HCT116 (cell line): Measurements from ENCODE around the gene SEMA4D. TPM values are rescaled to one million over a fixed set of nuclear protein-coding genes. Genes with fewer than 3 reads are reported as not detected.

Experiments
- ATAC-seq: fragments of 200-7000 bp; cut with Tn5 transposase; 2 replicates; pipeline ENCODE4 v1.9.1; 2020; ENCODE audit warnings: mild to moderate bottlenecking, moderate library complexity
- BruUV-seq: library from RNA; stranded (reverse); fragments of 400-500 nt; replicated peaks from 2 replicates; lab custom pipeline; 2021; lab: Mats Ljungman, UMichigan
- CTCF ChIA-PET: fragments of 300-600 bp; sonication (Branson Sonifier 250); formaldehyde crosslinking; loops from one replicate; lab custom pipeline; 2021; ENCODE audit warnings: antibody characterized with exemption; lab: Charles Lee
- POLR2A ChIA-PET: fragments of 300-600, 350-600 bp; sonication (Branson Sonifier 250); formaldehyde crosslinking; loops from one replicate; lab custom pipeline; 2021; ENCODE audit warnings: antibody characterized with exemption; lab: Charles Lee
- RAD21 ChIA-PET, 2 experiments: fragments of 300-600 bp; sonication (Branson Sonifier 250); formaldehyde crosslinking; loops; one replicate each; lab custom pipeline; 2023; ENCODE audit warnings: low total read pairs in 2 of 2; ENCODE audit not compliant: uncharacterized antibody in 2 of 2, unreplicated experiment in 2 of 2, low non-redundant PET in 1 of 2; lab: Charles Lee
- DNase-seq: peaks from one replicate; pipeline ENCODE4 v3.0.0-alpha.2; 2010; ENCODE audit warnings: low read depth, low spot score
- H2AFZ ChIP-seq: fragments of 200-600 bp; shearing (Covaris generic), sonication (generic); 2 replicates; pipeline ENCODE4 v1.6.1; 2017; ENCODE audit warnings: low read depth, mixed run types, mixed read lengths, antibody characterized with exemption, low read length; ENCODE audit not compliant: poor library complexity, severe bottlenecking
- H3K27ac ChIP-seq: 2 replicates; pipeline ENCODE4 v1.5.1; 2012; ENCODE audit warnings: low read depth, low read length
- H3K27me3 ChIP-seq: fragments of 200-600 bp; sonication (generic); 2 replicates; pipeline ENCODE4 v1.6.1; 2016; ENCODE audit warnings: mixed run types, low read length, mixed read lengths; ENCODE audit not compliant: insufficient read depth
- H3K36me3 ChIP-seq, 2 experiments: fragments of 200-500 bp in 1 of 2; fragments of 200-600 bp in 1 of 2; sonication (Bioruptor generic) in 1 of 2; sonication (generic) in 1 of 2; 2 replicates each; pipeline versions ENCODE4 v1.5.1 to v1.6.1; 2014 to 2016; ENCODE audit warnings: low read length in 2 of 2, inconsistent platforms in 1 of 2, mixed read lengths in 1 of 2, mixed run types in 1 of 2; ENCODE audit not compliant: insufficient read depth in 2 of 2, control insufficient read depth in 1 of 2
- H3K4me1 ChIP-seq, 2 experiments: fragments of 200-600 bp in 1 of 2; sonication (generic) in 1 of 2; 2 replicates each; pipeline versions ENCODE4 v1.5.1 to v1.6.1; 2012 to 2017; ENCODE audit warnings: low read length in 2 of 2, inconsistent platforms in 1 of 2, mild to moderate bottlenecking in 1 of 2, mixed read lengths in 1 of 2, mixed run types in 1 of 2, moderate library complexity in 1 of 2; ENCODE audit not compliant: insufficient read depth in 2 of 2, control insufficient read depth in 1 of 2
- H3K4me2 ChIP-seq: fragments of 200-600 bp; sonication (generic); 2 replicates; pipeline ENCODE4 v1.6.1; 2017; ENCODE audit warnings: mixed run types, low read length, mixed read lengths
- H3K4me3 ChIP-seq, 2 experiments: fragments of 200-600 bp in 1 of 2; sonication (generic) in 1 of 2; replicated peaks in 1 of 2; 2 replicates each; pipeline ENCODE4 v1.5.1; 2011 to 2016; ENCODE audit warnings: low read length in 2 of 2, control low read depth in 1 of 2, low read depth in 1 of 2, mild to moderate bottlenecking in 1 of 2, mixed read lengths in 1 of 2, mixed run types in 1 of 2
- H3K79me2 ChIP-seq: fragments of 200-600 bp; sonication (generic); 2 replicates; pipeline ENCODE4 v1.6.1; 2017; ENCODE audit warnings: mild to moderate bottlenecking, mixed run types, low read length, moderate library complexity, mixed read lengths; ENCODE audit not compliant: insufficient read depth
- H3K9ac ChIP-seq: fragments of 200-600 bp; sonication (generic); 2 replicates; pipeline ENCODE4 v1.6.1; 2016; ENCODE audit warnings: low read length, mixed read lengths
- H3K9me2 ChIP-seq: fragments of 200-600 bp; sonication (generic), shearing (Covaris generic); 2 replicates; pipeline ENCODE4 v1.6.1; 2017; ENCODE audit warnings: mixed run types, mild to moderate bottlenecking, moderate library complexity; ENCODE audit not compliant: insufficient read depth
- H3K9me3 ChIP-seq, 2 experiments: fragments of 200-500 bp in 1 of 2; fragments of 200-600 bp in 1 of 2; sonication (Bioruptor generic) in 1 of 2; sonication (generic) in 1 of 2; 2 replicates each; pipeline ENCODE4 v1.6.1; 2014 to 2017; ENCODE audit warnings: low read length in 2 of 2, mixed read lengths in 2 of 2, inconsistent platforms in 1 of 2, low read depth in 1 of 2, mild to moderate bottlenecking in 1 of 2, mixed run types in 1 of 2, moderate library complexity in 1 of 2; ENCODE audit not compliant: control insufficient read depth in 1 of 2, insufficient read depth in 1 of 2
- H4K20me1 ChIP-seq: fragments of 200-600 bp; sonication (generic), shearing (Covaris generic); 2 replicates; pipeline ENCODE4 v1.6.1; 2017; ENCODE audit warnings: mixed run types, mild to moderate bottlenecking, moderate library complexity; ENCODE audit not compliant: insufficient read depth
- CBX3 ChIP-seq: IDR thresholded peaks from 2 replicates; pipeline ENCODE4 v1.6.1; 2012; ENCODE audit warnings: low read depth
- CEBPB ChIP-seq: IDR thresholded peaks from 2 replicates; pipeline ENCODE4 v1.6.1; 2012; ENCODE audit warnings: low read depth
- EGR1 ChIP-seq: IDR thresholded peaks from 2 replicates; pipeline ENCODE4 v1.6.1; 2012; ENCODE audit warnings: low read depth
- ELF1 ChIP-seq: IDR thresholded peaks from 2 replicates; pipeline ENCODE4 v1.6.1; 2012; ENCODE audit warnings: low read depth, borderline replicate concordance
- EZH2 ChIP-seq: fragments of 200-600 bp; sonication (generic); IDR thresholded peaks from 2 replicates; pipeline ENCODE4 v1.6.1; 2017; ENCODE audit warnings: antibody characterized with exemption, mixed run types
- EZH2phosphoT487 ChIP-seq: fragments of 200-600 bp; IDR thresholded peaks from 2 replicates; pipeline ENCODE4 v1.6.1; 2018; ENCODE audit warnings: antibody characterized with exemption, borderline replicate concordance
- FOSL1 ChIP-seq: IDR thresholded peaks from 2 replicates; pipeline ENCODE4 v1.6.1; 2012; ENCODE audit warnings: low read depth
- JUND ChIP-seq: IDR thresholded peaks from 2 replicates; pipeline ENCODE4 v1.6.1; 2012
- POLR2AphosphoS5 ChIP-seq: IDR thresholded peaks from 2 replicates; pipeline ENCODE4 v1.6.1; 2011; ENCODE audit warnings: mild to moderate bottlenecking, low read depth, low read length, moderate library complexity
- RAD21 ChIP-seq: IDR thresholded peaks from 2 replicates; pipeline ENCODE4 v1.6.1; 2012; ENCODE audit warnings: low read depth, mild to moderate bottlenecking
- SIN3A ChIP-seq: IDR thresholded peaks from 2 replicates; pipeline ENCODE4 v1.6.1; 2012; ENCODE audit warnings: low read depth
- SRF ChIP-seq: IDR thresholded peaks from 2 replicates; pipeline ENCODE4 v1.6.1; 2012; ENCODE audit warnings: low read depth
- TCF7L2 ChIP-seq: IDR thresholded peaks from 2 replicates; pipeline ENCODE4 v1.7.0; 2011; ENCODE audit warnings: borderline replicate concordance, inconsistent platforms; ENCODE audit not compliant: insufficient read depth, insufficient read length; ENCODE audit errors: extremely low read depth
- YY1 ChIP-seq: IDR thresholded peaks from 2 replicates; pipeline ENCODE4 v1.6.1; 2011; ENCODE audit warnings: low read length, low read depth, moderate library complexity, mild to moderate bottlenecking; ENCODE audit not compliant: insufficient replicate concordance; ENCODE audit errors: extremely low read depth
- ZFX ChIP-seq: fragments of 450-650 bp; IDR thresholded peaks from 2 replicates; pipeline ENCODE4 v1.6.1; 2017
- ZNF274 ChIP-seq: fragments of 200-500 bp; sonication (Bioruptor generic); IDR thresholded peaks from 2 replicates; pipeline ENCODE4 v1.6.1; 2014; ENCODE audit warnings: mild to moderate bottlenecking, low read depth, low read length, inconsistent platforms
- intact Hi-C: fragments of 100-400 bp; cut with micrococcal nuclease; formaldehyde crosslinking; loops from 2 replicates; pipeline ENCODE4 v1.10.0; 2022
- total RNA-seq: library from RNA; stranded (reverse); gene quantifications from one replicate; pipeline ENCODE4 v1.2.1, GENCODE V29; 2021; ENCODE audit not compliant: unreplicated experiment
- TF ChIP-seq, protein P1 (sequence below): IDR thresholded peaks from 2 replicates; pipeline ENCODE4 v1.6.1; 2012
- TF ChIP-seq, protein P2 (sequence below): IDR thresholded peaks from 2 replicates; pipeline ENCODE4 v1.6.1; 2012
- TF ChIP-seq, protein P3 (sequence below): IDR thresholded peaks from 2 replicates; pipeline ENCODE4 v1.6.1; 2011; ENCODE audit warnings: mild to moderate bottlenecking, low read length, moderate library complexity; ENCODE audit not compliant: insufficient replicate concordance; ENCODE audit errors: extremely low read depth
- TF ChIP-seq, protein P4 (sequence below): IDR thresholded peaks from 2 replicates; pipeline ENCODE4 v1.6.1; 2012; ENCODE audit warnings: low read depth

SEMA4D gene
- total RNA-seq, 1 experiment from 2014 or later = 32.0 TPM

DNA sequence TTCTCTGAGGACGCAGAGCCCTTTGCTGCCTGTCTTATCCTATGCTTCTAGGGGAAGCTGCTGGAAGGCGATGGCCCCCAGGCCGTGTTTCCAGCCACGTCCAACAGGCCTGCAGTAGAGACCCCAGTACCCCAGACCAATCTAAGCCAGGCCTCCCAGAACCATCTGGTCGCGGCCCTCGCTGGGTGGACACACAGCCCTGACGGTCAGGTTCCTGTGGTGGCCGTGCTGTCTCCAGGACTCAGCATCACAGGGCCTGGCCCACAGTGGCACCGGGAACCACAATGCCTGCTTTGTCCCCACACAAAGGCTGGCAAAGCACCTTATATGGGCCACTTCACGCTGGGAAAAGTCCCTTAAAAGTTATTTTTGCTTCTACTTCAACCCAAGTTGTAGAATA is 44.5 kb downstream of the SEMA4D start (continued):
- TF ChIP-seq YY1 (no peak), EZH2phosphoT487 (no peak), RAD21 (no peak), ZNF274 (no peak), JUND (no peak), ZFX (no peak), EGR1 (no peak), EZH2 (no peak), CEBPB (no peak)
- TF ChIP-seq, protein P1, sequence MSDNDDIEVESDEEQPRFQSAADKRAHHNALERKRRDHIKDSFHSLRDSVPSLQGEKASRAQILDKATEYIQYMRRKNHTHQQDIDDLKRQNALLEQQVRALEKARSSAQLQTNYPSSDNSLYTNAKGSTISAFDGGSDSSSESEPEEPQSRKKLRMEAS = no peak
- TF ChIP-seq, all 23 proteins: peak for 0

DNA sequence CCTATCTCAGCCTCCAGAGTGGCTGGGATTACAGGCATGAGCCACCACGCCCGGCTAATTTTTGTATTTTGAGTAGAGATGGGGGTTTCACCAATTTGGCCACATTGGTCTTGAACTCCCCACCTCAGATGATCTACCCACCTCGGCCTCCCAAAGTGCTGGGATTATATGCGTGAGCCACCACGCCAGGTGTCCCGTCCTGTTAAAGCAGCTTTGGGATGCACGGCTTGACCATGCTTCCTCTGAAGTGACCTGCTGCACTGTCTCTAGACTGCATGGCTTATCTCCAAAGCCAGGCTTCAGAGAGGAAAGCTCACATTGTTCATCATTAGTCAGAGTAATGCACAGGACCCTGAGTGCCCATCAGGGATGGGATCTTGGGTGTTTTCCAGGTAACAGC is 45.4 kb downstream of the SEMA4D start:
- RAD21 ChIA-PET = no interaction called here
- no peak overlapping the region for H3K27ac ChIP-seq
- CTCF ChIA-PET = no interaction called here
- no peaks in the 10 kb centered on the region for H3K9me3 ChIP-seq
- H4K20me1 ChIP-seq = no peaks in the 10 kb centered on the region
- H3K36me3 ChIP-seq = no peaks in the 10 kb centered on the region
- no peak overlapping the region for H3K4me2 ChIP-seq
- no peak for DNase-seq
- no TSS peak for BruUV-seq
- H3K4me1 ChIP-seq = no peaks in the 10 kb centered on the region
- no peak overlapping the region for H3K4me3 ChIP-seq
- H3K9me2 ChIP-seq = no peaks in the 10 kb centered on the region
- no peaks in the 10 kb centered on the region for H3K27me3 ChIP-seq
- H3K79me2 ChIP-seq = no peaks in the 10 kb centered on the region; the same call in 1 of the 2 replicates
- ATAC-seq = no peak
- no peak overlapping the region for H2AFZ ChIP-seq
- intact Hi-C loops = no loop called here
- POLR2A ChIA-PET = no interaction called here
- H3K9ac ChIP-seq = no peak overlapping the region
- TF ChIP-seq, protein P2, sequence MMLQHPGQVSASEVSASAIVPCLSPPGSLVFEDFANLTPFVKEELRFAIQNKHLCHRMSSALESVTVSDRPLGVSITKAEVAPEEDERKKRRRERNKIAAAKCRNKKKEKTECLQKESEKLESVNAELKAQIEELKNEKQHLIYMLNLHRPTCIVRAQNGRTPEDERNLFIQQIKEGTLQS = no peak
- no peak for TF ChIP-seq ELF1
- no peak for TF ChIP-seq TCF7L2
- no peak for TF ChIP-seq ZFX
- TF ChIP-seq CBX3 = no peak
- TF ChIP-seq EZH2 = no peak
- TF ChIP-seq RAD21 = no peak
- TF ChIP-seq, protein P1 = no peak
- TF ChIP-seq, protein P3, sequence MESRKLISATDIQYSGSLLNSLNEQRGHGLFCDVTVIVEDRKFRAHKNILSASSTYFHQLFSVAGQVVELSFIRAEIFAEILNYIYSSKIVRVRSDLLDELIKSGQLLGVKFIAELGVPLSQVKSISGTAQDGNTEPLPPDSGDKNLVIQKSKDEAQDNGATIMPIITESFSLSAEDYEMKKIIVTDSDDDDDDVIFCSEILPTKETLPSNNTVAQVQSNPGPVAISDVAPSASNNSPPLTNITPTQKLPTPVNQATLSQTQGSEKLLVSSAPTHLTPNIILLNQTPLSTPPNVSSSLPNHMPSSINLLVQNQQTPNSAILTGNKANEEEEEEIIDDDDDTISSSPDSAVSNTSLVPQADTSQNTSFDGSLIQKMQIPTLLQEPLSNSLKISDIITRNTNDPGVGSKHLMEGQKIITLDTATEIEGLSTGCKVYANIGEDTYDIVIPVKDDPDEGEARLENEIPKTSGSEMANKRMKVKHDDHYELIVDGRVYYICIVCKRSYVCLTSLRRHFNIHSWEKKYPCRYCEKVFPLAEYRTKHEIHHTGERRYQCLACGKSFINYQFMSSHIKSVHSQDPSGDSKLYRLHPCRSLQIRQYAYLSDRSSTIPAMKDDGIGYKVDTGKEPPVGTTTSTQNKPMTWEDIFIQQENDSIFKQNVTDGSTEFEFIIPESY = no peak
- no peak for TF ChIP-seq SRF
- no peak for TF ChIP-seq FOSL1
- no peak for TF ChIP-seq EZH2phosphoT487
- TF ChIP-seq, protein P4, sequence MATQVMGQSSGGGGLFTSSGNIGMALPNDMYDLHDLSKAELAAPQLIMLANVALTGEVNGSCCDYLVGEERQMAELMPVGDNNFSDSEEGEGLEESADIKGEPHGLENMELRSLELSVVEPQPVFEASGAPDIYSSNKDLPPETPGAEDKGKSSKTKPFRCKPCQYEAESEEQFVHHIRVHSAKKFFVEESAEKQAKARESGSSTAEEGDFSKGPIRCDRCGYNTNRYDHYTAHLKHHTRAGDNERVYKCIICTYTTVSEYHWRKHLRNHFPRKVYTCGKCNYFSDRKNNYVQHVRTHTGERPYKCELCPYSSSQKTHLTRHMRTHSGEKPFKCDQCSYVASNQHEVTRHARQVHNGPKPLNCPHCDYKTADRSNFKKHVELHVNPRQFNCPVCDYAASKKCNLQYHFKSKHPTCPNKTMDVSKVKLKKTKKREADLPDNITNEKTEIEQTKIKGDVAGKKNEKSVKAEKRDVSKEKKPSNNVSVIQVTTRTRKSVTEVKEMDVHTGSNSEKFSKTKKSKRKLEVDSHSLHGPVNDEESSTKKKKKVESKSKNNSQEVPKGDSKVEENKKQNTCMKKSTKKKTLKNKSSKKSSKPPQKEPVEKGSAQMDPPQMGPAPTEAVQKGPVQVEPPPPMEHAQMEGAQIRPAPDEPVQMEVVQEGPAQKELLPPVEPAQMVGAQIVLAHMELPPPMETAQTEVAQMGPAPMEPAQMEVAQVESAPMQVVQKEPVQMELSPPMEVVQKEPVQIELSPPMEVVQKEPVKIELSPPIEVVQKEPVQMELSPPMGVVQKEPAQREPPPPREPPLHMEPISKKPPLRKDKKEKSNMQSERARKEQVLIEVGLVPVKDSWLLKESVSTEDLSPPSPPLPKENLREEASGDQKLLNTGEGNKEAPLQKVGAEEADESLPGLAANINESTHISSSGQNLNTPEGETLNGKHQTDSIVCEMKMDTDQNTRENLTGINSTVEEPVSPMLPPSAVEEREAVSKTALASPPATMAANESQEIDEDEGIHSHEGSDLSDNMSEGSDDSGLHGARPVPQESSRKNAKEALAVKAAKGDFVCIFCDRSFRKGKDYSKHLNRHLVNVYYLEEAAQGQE = no peak
- TF ChIP-seq SIN3A = no peak
- no peak for TF ChIP-seq POLR2AphosphoS5
